Small intestine (tissue), 7 donors: ENCODE data around the gene NR1H4. TPM values are rescaled to one million over a fixed set of nuclear protein-coding genes. Genes with fewer than 3 reads are reported as not detected.
"Not testable (repeated sequence)": the region's sequence is repeated elsewhere in the genome, so short reads cannot be mapped to it uniquely, and the experiment has no call there.

Experiments
- DNase-seq, 2 donors: peaks; one replicate each; pipeline versions ENCODE4 v3.0.0 to v3.0.0-alpha.2; 2013
- FAIRE-seq: peaks from 2 replicates; lab custom pipeline; 2012; peaks lifted over from hg19 to GRCh38; lab: Jason Lieb, UNC
- H3K27ac ChIP-seq, 3 donors: one replicate each; pipeline ENCODE4 v1.5.1; 2013; ENCODE audit warnings: low read length in 2 of 3, mild to moderate bottlenecking in 2 of 3, control low read depth in 1 of 3, inconsistent platforms in 1 of 3, low read depth in 1 of 3, moderate library complexity in 1 of 3
- H3K27me3 ChIP-seq, 3 donors: one replicate each; pipeline ENCODE4 v1.6.1; 2013; ENCODE audit warnings: low read length in 3 of 3, inconsistent platforms in 1 of 3; ENCODE audit not compliant: control insufficient read depth in 3 of 3, insufficient read depth in 3 of 3
- H3K36me3 ChIP-seq, 3 donors: one replicate each; pipeline ENCODE4 v1.6.1; 2013; ENCODE audit warnings: low read length in 3 of 3, inconsistent platforms in 1 of 3, low read depth in 1 of 3, mild to moderate bottlenecking in 1 of 3, moderate library complexity in 1 of 3; ENCODE audit not compliant: control insufficient read depth in 3 of 3, insufficient read depth in 2 of 3
- H3K4me1 ChIP-seq, 3 donors: one replicate each; pipeline ENCODE4 v1.6.1; 2013; ENCODE audit warnings: low read length in 2 of 3, inconsistent platforms in 1 of 3, low read depth in 1 of 3, mild to moderate bottlenecking in 1 of 3, moderate library complexity in 1 of 3; ENCODE audit not compliant: control insufficient read depth in 3 of 3, insufficient read depth in 2 of 3
- H3K4me3 ChIP-seq, 3 donors: one replicate each; pipeline ENCODE4 v1.5.1; 2013; ENCODE audit warnings: low read length in 3 of 3, control low read depth in 1 of 3, inconsistent platforms in 1 of 3, low read depth in 1 of 3, mild to moderate bottlenecking in 1 of 3, moderate library complexity in 1 of 3
- H3K9me3 ChIP-seq, 2 donors: one replicate each; pipeline ENCODE4 v1.6.1; 2013; ENCODE audit warnings: low read depth in 1 of 2, low read length in 1 of 2; ENCODE audit not compliant: control insufficient read depth in 2 of 2, insufficient read depth in 1 of 2
- WGBS, 3 donors: extraction: QIAGEN DNeasy Blood & Tissue Kit; methylation state at CpG; one replicate each; pipeline ENCODE4 v1.1.7; 2013; 5-methylcytosine and 5-hydroxymethylcytosine counted together
- polyA plus RNA-seq, 4 donors: library from polyadenylated mRNA; stranded (reverse) in 3 of 4; unstranded in 1 of 4; fragments of 200-250 nt in 3 of 4; fragments of 120-200 nt in 1 of 4; gene quantifications; one replicate each; pipeline versions ENCODE4 v1.2.1 to v1.2.3, GENCODE V29; 2013
- donor health status: healthy with polysubstance abuse.
- donor health status: control.
- donor health status: control.
- donor health status: Bipolar disorder and iron deficiency.
- donor health status: healthy.

NR1H4 gene
- polyA plus RNA-seq, 4 donors = 16.5 to 139 (median 45.0) TPM

- Histone ChIP-seq H3K4me1 (no peaks in the 10 kb centered on the region), H3K27ac (no peak overlapping the region), H3K4me3 (no peak overlapping the region), H3K27me3 (no peaks in the 10 kb centered on the region), H3K9me3 (no peaks in the 10 kb centered on the region), H3K36me3 (peaks cover 0 to 33% (median 4%) of the 10 kb centered on the region in 3 donors)
- FAIRE-seq (no peak), DNase-seq (no peak)
- 79 to 91% (median 87%) methylated on average over 1 of the region's 1 CpG for WGBS, 3 donors
Measured at GRCh38 chr12:100545092-100545491, 71.4 kb downstream of the NR1H4 start.

DNA sequence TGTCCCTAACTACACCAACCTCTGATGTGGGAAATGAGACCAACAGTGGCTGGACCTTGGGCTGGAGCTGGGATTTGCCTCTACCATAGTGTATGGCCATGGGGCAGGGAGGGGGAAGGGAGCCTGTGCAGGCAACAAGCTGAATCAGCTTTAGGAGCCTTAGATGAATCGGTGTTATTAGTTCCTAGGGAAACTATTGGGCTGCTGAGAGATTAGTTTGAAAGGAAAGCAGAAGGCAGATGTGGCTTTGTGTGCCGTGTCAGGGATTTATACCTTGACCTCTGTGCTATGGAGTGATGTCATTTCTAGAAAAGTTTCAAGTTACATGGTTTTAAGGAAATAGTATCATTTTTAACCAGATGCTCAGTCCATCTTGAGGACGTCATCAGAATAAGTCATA lies 80.3 kb downstream of the NR1H4 start:
- DNase-seq = peak; percentile 42 to 68
- no peak for FAIRE-seq
- Histone ChIP-seq H3K9me3 (no peaks in the 10 kb centered on the region), H3K4me3 (no peak overlapping the region), H3K27me3 (no peaks in the 10 kb centered on the region), H3K4me1 (peaks cover 0 to 7% (median 0%) of the 10 kb centered on the region in 3 donors), H3K27ac (peak overlapping the region; percentile 11 to 71 (median 22)), H3K36me3 (peaks cover 0 to 28% (median 2%) of the 10 kb centered on the region in 3 donors)
- WGBS, 3 donors = 35 to 46% (median 39%) methylated on average over 3 of the region's 3 CpGs

GRCh38 chr12:100554608-100555077 lies 81.0 kb downstream of the NR1H4 start:
- no peaks in the 10 kb centered on the region for H3K27me3 ChIP-seq
- H3K27ac ChIP-seq = peak overlapping the region in 1 of 3 donors; percentile 71
- peaks cover 0 to 29% (median 2%) of the 10 kb centered on the region in 3 donors for H3K36me3 ChIP-seq
- peak; percentile 72 to 84 for DNase-seq
- peaks cover 0 to 7% (median 0%) of the 10 kb centered on the region in 3 donors for H3K4me1 ChIP-seq
- no peak overlapping the region for H3K4me3 ChIP-seq
- FAIRE-seq = peak; percentile 81
- WGBS, 3 donors = 0% methylated on average over 1 of the region's 1 CpG
- H3K9me3 ChIP-seq = no peaks in the 10 kb centered on the region

- Histone ChIP-seq H3K4me3 (no peak overlapping the region), H3K36me3 (peaks cover 0 to 31% (median 2%) of the 10 kb centered on the region in 3 donors), H3K27ac (no peak overlapping the region), H3K27me3 (no peaks in the 10 kb centered on the region), H3K4me1 (peaks cover 0 to 7% (median 0%) of the 10 kb centered on the region in 3 donors), H3K9me3 (no peaks in the 10 kb centered on the region)
- 18 to 35% (median 34%) methylated on average over 2 of the region's 2 CpGs for WGBS, 3 donors
- DNase-seq (peak; percentile 44 to 68), FAIRE-seq (no peak)
Measured at GRCh38 chr12:100555722-100556121, 82.1 kb downstream of the NR1H4 start.

DNA sequence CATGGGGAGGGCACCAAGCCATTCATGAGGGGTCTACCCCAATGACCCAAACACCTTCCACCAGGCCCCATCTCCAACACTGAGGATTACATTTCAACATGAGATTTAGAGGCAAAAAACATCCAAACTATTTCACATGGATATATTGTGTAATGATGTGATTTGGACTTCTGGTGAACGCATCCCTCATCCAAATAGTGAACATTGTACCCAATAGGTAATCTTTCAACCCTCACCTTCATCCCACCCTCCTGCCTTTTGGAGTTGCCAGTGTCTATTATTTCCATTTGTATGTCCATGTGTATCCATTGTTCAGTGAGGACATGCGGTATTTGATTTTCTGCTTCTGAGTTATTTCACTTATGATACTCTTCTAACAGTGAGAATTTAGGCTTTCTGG lies 83.7 kb downstream of the NR1H4 start:
- DNase-seq (no peak), FAIRE-seq (no peak)
- Histone ChIP-seq H3K4me3 (no peak overlapping the region), H3K27me3 (no peaks in the 10 kb centered on the region), H3K9me3 (no peaks in the 10 kb centered on the region), H3K36me3 (peaks cover 0 to 32% (median 2%) of the 10 kb centered on the region in 3 donors), H3K4me1 (peaks cover 0 to 7% (median 0%) of the 10 kb centered on the region in 3 donors), H3K27ac (no peak overlapping the region)
- 94 to 100% (median 99%) methylated on average over 2 of the region's 2 CpGs for WGBS, 3 donors

DNA sequence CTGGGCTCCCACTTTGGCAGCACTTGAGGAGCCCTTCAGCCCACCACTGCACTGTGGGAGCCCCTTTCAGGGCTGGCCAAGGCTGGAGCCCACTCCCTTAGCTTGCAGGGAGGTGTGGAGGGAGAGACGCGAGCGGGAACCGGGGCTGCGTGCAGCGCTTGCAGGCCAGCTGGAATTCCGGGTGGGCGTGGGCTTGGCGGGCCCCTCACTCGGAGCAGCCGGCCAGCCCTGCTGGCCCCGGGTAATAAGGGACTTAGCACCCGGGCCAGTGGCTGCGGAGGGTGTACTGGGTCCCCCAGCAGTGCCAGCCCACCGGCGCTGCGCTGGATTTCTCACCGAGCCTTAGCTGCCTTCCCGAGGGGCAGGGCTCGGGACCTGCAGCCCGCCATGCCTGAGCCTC lies 85.6 kb downstream of the NR1H4 start:
- H3K36me3 ChIP-seq = peaks cover 0 to 24% (median 2%) of the 10 kb centered on the region in 3 donors
- WGBS, 3 donors = 96% methylated on average over 12 to 21 of the region's 21 CpGs
- not testable (repeated sequence) for FAIRE-seq

DNA sequence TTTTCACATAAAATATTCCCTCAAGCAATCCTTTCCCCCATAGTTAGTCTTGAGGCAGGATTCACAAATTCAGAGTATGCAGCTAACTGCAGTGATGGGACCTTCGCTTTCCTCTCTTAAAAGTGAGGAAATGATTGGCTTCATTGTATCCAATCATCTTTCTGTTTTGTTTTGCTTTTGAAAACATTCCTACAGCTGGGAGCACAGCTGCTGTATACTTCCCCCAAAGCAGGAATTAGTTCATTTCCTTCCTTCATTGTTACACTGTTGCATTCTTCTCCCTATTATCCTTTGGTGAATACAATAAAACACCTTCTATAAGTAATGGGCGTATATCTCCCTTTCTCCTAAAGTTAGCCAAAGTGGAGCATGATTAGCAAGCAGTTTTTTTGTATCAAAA lies 90.4 kb downstream of the NR1H4 start:
- FAIRE-seq (no peak), DNase-seq (no peak)
- Histone ChIP-seq H3K4me3 (no peak overlapping the region), H3K27ac (no peak overlapping the region), H3K9me3 (no peaks in the 10 kb centered on the region), H3K4me1 (no peaks in the 10 kb centered on the region), H3K36me3 (peaks cover 0 to 9% (median 0%) of the 10 kb centered on the region in 3 donors), H3K27me3 (no peaks in the 10 kb centered on the region)
- whole genome bisulfite sequencing, 3 donors = 54 to 85% (median 73%) methylated on average over 2 of the region's 2 CpGs

More for the DNA sequence above, 85.6 kb downstream of the NR1H4 start:
- H3K27me3 ChIP-seq, H3K9me3 ChIP-seq, H3K27ac ChIP-seq, DNase-seq, H3K4me1 ChIP-seq, H3K4me3 ChIP-seq: not testable (repeated sequence)

DNA sequence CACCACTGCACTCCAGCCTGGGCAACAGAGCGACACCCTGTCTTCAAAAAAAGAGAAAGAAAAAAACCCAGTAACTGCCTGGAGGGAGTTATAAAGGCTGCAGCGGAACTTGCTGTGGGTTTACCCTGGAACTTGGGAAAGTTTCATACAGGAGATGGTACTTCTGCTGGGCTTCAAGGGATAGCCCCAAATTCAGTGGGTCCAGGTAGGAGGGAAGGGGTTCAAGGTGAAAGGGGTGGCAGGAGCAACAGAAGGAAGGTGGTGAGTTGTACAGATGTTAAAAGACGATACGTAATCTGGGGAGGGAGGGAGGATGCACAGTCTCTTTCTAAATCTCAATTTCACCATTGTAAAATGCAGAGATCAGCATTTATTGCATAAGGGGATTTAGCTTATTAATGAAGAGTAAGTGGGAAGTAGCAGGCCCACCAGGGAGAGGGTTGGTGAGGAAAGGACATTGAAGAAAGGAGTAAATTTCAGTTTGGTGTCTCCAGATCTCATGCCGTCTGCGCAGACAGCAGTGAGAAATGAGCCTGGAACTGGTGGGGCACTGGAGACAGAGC lies 91.3 kb downstream of the NR1H4 start:
- no peaks in the 10 kb centered on the region for H3K27me3 ChIP-seq
- H3K4me1 ChIP-seq = no peaks in the 10 kb centered on the region
- 83 to 97% (median 90%) methylated on average over 6 of the region's 6 CpGs for WGBS, 3 donors
- H3K9me3 ChIP-seq = no peaks in the 10 kb centered on the region
- DNase-seq (no peak), FAIRE-seq (no peak)
- H3K27ac ChIP-seq = no peak overlapping the region
- H3K36me3 ChIP-seq = peaks cover 0 to 7% (median 0%) of the 10 kb centered on the region in 3 donors
- H3K4me3 ChIP-seq = no peak overlapping the region
